ENCODE measurements around the gene ANAPC2. TPM values are rescaled to one million over a fixed set of nuclear protein-coding genes. Genes with fewer than 3 reads are reported as not detected.
"Not testable (repeated sequence)": the region's sequence is repeated elsewhere in the genome, so short reads cannot be mapped to it uniquely, and the experiment has no call there.

ANAPC2 gene
- total RNA-seq, 1 donor from 2014 or later, result 57.4 TPM

DNA sequence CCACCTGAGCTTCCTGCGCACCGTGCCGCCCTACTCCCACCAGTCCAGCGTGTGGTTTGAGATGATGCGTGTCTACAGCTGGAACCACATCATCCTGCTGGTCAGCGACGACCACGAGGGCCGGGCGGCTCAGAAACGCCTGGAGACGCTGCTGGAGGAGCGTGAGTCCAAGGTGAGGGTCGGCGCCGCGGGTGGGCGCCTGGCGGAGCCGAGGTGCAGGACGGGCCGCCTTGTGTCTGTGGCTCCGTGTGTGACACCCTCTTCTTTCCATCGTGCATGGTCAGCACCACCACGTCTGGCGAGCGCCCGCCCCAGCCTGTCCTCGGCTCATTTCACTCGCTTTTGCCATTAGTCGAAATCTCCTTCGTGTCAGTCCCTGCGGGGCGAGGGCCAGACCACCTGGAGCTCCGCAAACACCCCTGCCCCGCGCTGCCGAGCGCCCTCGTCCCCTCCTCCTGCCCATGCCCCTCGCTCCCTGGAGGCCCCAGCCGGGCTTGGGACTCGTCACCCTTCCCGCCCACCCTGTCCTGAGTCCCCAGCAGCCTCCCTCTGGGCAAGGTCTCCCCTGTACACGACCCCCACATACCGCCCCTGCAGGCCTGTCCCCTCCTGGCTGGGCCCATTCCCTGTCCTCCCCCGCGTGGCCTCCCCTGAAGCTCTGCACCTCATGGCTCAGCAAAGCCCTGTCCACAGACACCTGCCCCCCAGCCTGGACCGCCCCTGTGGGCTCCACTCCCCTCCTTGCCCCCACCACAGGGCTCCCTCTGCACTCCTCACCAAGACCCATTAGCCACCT is 42.4 kb downstream of the ANAPC2 start:
- Mint-ChIP-seq H3K4me3 (no peak overlapping the region), H3K4me1 (peaks cover 2% of the 10 kb centered on the region), H3K9me3 (no peaks in the 10 kb centered on the region), H3K27ac (no peak overlapping the region), H3K36me3 (ENCODE audit: low read depth) (no peaks in the 10 kb centered on the region), H3K27me3 (peaks cover 8% of the 10 kb centered on the region)
- intact Hi-C loops (cut with micrococcal nuclease), result no loop called here
- no peak for DNase-seq

DNA sequence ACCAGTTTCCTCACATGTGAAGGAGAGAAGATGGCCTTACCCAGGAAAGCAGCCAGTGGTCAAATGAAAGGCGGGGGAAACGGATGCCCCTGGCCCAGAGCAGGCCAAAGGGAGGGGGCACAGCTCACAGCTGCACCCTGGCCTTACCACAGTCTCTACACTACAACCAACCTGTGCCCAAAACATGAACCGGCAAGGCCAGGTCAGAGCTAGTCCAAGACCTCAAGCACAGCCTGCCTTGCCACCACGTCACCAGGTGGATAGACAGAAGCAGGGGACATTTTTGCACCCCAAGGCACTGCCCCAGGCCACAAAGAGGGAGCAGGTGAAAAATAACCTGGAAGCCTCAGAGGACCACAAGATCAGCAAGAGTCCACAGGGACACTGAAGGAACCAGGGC is 44.9 kb downstream of the ANAPC2 start:
- Mint-ChIP-seq H3K9me3 (no peaks in the 10 kb centered on the region), H3K36me3 (ENCODE audit: low read depth) (no peaks in the 10 kb centered on the region), H3K4me3 (no peak overlapping the region), H3K27me3 (peaks cover 26% of the 10 kb centered on the region), H3K27ac (no peak overlapping the region), H3K4me1 (peaks cover 7% of the 10 kb centered on the region)
- intact Hi-C loops (cut with micrococcal nuclease), result no loop called here
- DNase-seq, result no peak

DNA sequence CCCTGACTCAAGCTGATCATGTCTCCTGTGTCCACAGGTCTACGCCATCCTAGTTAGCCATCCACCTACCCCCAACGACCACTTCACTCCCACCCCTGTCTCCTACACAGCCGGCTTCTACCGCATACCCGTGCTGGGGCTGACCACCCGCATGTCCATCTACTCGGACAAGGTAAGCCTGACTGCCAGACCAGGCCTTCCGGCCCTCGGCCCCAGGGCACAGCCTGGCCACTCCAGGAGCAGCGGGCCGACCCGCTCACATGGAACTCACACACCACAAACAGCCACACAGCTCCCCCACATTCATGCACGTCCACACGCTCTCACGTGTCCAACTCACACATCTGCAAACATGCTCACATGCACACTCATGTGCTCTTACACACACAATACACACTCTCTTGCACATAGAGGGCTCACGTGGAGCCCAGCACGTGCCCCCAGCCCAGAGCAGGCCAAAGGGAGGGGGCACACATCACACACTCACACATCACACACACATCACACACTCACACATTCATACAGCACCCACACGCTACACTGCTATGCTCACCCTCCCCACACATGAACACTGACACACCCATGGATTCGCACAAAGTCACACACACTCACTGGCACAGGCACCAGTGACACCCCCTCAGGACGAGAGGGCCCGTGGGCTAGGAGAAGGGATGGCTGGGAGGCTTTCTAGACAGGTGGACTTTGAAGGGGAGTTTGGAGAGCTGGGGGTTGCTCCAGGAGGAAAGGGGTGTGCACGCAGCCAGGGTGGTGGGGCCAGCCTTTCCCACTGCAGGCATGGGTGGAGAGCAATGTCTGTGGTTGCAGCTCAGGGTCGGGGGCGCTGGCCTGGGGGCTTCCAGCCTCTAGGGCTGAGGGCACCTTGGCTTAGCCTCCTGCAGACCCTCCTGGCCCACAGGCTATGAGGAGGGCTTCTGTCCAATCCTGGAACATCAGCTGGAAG is 46.1 kb downstream of the ANAPC2 start:
- Mint-ChIP-seq H3K36me3 (ENCODE audit: low read depth) (no peaks in the 10 kb centered on the region), H3K9me3 (no peaks in the 10 kb centered on the region), H3K4me1 (peaks cover 7% of the 10 kb centered on the region), H3K27me3 (peaks cover 35% of the 10 kb centered on the region), H3K27ac (no peak overlapping the region), H3K4me3 (no peak overlapping the region)
- intact Hi-C loops (cut with micrococcal nuclease), result no loop called here
- no peak for DNase-seq

DNA sequence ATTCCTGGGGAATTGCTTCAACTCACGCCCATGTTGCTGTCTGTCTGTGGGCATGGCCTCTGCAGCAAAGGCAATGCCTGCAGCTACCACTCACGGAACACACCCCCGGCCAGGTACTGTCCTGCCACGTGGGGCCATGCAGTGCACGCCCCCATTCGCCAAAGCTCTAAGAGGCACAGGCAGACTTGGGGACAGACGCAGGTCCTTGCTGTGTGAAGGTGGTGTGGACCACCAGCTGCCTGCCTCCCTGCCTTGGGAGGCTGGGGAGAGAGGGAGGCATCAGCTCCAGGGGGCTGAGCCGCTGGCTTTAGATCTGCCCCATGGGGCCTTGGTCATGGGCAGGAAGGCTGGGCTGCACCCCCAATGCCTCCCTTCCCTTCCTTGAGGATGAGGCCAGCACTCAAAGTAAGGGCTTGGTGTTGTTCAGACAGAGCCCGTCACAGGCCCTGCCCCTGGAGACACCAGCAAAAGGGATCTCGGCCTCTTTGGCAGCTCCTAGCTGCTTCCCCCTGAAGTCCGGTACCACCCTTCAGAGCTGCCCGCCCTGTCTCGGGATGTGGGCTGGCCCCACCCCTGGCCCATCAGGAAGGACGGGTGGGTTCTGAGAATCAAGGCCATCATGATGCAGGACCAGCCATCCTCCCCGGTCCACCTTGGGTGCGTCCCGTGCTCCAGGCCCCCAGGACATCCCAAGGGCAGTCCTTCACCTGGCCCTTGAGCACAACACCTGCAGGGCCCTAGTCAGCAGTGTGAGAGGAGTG is 47.1 kb downstream of the ANAPC2 start:
- peaks cover 35% of the 10 kb centered on the region for H3K27me3 Mint-ChIP-seq
- H3K9me3 Mint-ChIP-seq, result no peaks in the 10 kb centered on the region
- H3K27ac Mint-ChIP-seq, result no peak overlapping the region
- DNase-seq, result no peak
- no peak overlapping the region for H3K4me3 Mint-ChIP-seq
- peaks cover 7% of the 10 kb centered on the region for H3K4me1 Mint-ChIP-seq
- intact Hi-C loops (cut with micrococcal nuclease), result no loop called here
- H3K36me3 Mint-ChIP-seq (ENCODE audit: low read depth), result no peaks in the 10 kb centered on the region

DNA sequence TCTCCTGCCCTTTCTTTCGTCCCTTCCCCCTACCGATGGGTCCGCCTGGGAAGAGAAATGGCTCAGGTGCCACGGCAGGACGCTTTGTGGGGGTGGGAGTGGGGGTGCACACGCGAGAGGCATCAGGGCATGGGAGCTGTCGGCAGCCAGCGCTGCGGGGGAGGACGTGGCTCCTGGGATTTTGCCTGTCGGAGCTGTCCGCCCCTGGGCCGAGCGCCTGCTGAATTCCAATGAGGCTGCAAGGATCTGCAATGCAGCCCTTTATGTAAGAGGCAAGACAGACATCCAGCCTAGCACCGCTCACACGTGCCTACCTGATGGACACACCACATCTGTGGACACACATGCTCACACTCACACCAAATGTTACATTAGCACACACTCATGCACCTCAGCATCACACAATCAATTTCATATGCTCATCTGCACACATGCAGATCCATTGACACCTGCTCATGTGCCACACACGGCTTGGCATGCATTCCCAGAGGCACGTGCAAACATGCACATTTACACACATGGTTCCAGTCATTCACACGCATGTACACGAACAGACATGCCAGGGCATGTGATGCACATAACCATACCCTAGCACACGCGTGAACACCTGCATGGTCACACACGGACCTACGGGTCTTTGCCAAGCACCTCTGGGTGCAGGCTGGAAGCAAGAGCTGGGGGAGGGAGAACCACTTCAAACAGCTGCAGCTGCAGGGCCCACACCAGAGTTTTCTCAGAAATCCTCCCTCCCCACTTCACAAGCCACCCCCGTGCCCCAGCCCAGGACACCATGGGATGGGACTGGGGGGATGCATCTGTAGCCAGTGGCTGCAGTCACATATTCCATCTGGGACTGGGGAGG is 48.0 kb downstream of the ANAPC2 start:
- no peak overlapping the region for H3K4me3 Mint-ChIP-seq
- H3K36me3 Mint-ChIP-seq (ENCODE audit: low read depth), result no peaks in the 10 kb centered on the region
- H3K9me3 Mint-ChIP-seq, result no peaks in the 10 kb centered on the region
- peaks cover 7% of the 10 kb centered on the region for H3K4me1 Mint-ChIP-seq
- no peak overlapping the region for H3K27ac Mint-ChIP-seq
- H3K27me3 Mint-ChIP-seq, result peaks cover 40% of the 10 kb centered on the region
- intact Hi-C loops (cut with micrococcal nuclease), result no loop called here
- no peak for DNase-seq

DNA sequence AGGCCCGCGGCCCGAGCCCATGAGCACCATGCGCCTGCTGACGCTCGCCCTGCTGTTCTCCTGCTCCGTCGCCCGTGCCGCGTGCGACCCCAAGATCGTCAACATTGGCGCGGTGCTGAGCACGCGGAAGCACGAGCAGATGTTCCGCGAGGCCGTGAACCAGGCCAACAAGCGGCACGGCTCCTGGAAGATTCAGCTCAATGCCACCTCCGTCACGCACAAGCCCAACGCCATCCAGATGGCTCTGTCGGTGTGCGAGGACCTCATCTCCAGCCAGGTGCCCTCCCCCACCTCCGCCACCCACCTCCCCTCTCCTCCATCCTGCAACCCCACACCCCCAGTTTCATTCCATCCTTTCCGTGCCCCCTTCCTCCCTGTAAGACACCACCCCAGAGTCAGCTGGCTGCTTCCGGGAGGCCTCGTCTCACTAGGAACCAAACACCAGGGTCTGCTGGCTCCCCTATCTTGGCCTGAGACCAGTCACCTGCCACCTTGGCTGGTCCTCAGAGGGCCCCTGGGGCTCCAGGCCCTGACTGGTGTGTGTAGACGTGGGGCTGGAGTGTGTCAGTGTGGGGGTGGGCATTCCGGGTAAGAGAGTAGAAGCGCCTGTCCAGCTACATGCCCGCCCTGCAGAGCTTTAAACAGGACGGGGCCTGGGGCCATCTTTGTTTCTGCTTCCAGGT is 48.8 kb downstream of the ANAPC2 start:
- Mint-ChIP-seq H3K4me3 (no peak overlapping the region), H3K4me1 (peaks cover 7% of the 10 kb centered on the region), H3K36me3 (ENCODE audit: low read depth) (no peaks in the 10 kb centered on the region), H3K9me3 (no peaks in the 10 kb centered on the region), H3K27ac (no peak overlapping the region), H3K27me3 (peaks cover 42% of the 10 kb centered on the region)
- intact Hi-C loops (cut with micrococcal nuclease), result no loop called here
- no peak for DNase-seq

DNA sequence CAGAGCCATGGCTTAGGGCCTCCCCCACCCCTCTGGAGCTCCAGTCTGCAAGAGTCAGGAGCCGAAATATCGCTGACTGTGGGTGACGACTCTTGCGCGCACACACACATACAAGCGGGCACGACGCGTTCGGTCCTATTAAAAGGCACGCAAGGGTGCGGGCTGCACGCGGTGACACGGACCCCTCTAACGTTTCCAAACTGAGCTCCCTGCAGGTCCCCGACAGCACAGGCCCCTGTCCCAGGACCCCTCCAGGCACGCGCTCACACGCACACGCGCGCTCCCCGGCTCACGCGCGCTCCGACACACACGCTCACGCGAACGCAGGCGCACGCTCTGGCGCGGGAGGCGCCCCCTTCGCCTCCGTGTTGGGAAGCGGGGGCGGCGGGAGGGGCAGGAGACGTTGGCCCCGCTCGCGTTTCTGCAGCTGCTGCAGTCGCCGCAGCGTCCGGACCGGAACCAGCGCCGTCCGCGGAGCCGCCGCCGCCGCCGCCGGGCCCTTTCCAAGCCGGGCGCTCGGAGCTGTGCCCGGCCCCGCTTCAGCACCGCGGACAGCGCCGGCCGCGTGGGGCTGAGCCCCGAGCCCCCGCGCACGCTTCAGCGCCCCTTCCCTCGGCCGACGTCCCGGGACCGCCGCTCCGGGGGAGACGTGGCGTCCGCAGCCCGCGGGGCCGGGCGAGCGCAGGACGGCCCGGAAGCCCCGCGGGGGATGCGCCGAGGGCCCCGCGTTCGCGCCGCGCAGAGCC is 49.5 kb downstream of the ANAPC2 start, which contains the start of gene GRIN1:
TSS of gene GRIN1 (plus strand) at position 433 of the 746 bp plus-strand sequence. CDS start 333 bp downstream, outside the sequence.
- H3K27ac Mint-ChIP-seq, result no peak within 1 kb of the TSS
- peaks cover 42% of the 10 kb centered on the region for H3K27me3 Mint-ChIP-seq
- peak; percentile 90 for DNase-seq
- no peak within 1 kb of the TSS for H3K4me3 Mint-ChIP-seq
- intact Hi-C loops (cut with micrococcal nuclease), result no loop called here
- no peaks in the 10 kb centered on the region for H3K9me3 Mint-ChIP-seq
- H3K4me1 Mint-ChIP-seq, result peaks cover 7% of the 10 kb centered on the region
- no peaks in the 10 kb centered on the region for H3K36me3 Mint-ChIP-seq (ENCODE audit: low read depth)

DNA sequence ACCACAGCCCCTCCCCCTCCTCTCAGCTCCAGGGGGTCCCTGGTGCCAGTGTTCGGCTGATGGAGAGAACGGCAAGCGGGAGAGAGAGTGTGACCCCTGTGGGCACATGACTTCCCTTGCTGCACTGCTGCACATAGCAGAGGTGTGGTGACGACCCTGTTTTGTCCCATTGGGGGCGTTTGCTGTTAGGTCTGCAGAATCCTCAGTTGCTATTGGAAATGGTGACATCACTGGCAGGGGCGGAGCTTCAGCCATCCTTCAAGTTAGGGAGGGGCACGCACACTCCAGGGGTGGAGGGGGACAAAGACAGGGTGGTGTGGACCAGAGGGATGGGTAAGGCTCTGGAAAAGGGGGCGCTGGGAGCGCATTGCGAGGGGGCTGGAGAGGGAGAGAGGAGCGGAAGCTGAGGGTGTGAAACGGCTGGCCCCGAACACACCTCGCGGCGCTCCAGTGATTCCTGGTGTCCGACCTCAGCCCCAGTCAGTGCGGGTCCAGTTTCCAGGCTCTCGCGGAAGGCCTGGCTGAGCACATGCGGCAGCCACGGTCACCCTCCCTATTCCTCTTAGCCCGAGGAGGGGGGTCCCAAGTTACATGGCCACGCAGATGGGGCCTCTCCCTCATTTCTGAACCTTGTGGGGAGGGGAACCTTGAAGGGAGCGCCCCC is 50.2 kb downstream of the ANAPC2 start:
- no peaks in the 10 kb centered on the region for H3K36me3 Mint-ChIP-seq (ENCODE audit: low read depth)
- H3K4me1 Mint-ChIP-seq, result peaks cover 7% of the 10 kb centered on the region
- DNase-seq, result no peak
- no peaks in the 10 kb centered on the region for H3K9me3 Mint-ChIP-seq
- no peak overlapping the region for H3K4me3 Mint-ChIP-seq
- intact Hi-C loops (cut with micrococcal nuclease), result no loop called here
- peaks cover 44% of the 10 kb centered on the region for H3K27me3 Mint-ChIP-seq
- H3K27ac Mint-ChIP-seq, result no peak overlapping the region

DNA sequence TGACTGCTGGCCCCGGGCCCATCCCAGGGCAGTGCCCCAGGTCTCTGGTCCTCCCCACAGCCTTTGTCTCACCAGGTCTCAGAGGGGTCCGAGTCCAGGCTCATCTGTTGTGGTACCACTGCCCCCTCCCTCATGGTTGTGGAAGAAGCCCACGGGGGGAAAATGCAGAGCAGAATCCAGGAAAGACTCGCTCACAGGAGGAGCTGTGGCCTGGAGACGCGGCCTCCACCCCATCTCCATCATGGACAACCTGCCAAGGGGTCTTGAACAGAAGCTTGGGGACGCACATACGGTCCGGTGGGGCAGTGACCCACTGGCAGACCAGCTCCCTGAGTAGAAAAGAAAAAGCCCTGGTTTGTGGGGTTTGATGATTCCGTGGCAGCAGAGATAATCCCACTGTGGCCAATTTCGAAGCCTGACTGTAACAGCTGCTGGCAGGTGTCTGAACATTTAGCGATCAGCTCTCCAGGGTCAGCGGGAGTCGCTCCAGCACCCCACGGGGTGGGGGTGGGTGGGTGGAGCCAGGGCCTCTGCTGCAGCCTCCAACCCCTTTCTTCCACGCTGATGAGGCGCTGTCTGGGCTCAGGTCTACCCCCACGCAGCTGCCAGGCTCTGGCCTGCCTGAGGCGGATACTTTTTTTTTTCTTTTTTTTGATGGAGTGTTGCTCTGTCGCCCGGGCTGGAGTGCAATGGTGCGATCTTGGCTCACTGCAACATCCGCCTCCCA is 51.3 kb downstream of the ANAPC2 start:
- Mint-ChIP-seq H3K27me3 (peaks cover 42% of the 10 kb centered on the region), H3K9me3 (no peaks in the 10 kb centered on the region), H3K27ac (no peak overlapping the region), H3K4me1 (peaks cover 7% of the 10 kb centered on the region), H3K4me3 (no peak overlapping the region), H3K36me3 (ENCODE audit: low read depth) (no peaks in the 10 kb centered on the region)
- DNase-seq, result no peak
- intact Hi-C loops (cut with micrococcal nuclease), result no loop called here

DNA sequence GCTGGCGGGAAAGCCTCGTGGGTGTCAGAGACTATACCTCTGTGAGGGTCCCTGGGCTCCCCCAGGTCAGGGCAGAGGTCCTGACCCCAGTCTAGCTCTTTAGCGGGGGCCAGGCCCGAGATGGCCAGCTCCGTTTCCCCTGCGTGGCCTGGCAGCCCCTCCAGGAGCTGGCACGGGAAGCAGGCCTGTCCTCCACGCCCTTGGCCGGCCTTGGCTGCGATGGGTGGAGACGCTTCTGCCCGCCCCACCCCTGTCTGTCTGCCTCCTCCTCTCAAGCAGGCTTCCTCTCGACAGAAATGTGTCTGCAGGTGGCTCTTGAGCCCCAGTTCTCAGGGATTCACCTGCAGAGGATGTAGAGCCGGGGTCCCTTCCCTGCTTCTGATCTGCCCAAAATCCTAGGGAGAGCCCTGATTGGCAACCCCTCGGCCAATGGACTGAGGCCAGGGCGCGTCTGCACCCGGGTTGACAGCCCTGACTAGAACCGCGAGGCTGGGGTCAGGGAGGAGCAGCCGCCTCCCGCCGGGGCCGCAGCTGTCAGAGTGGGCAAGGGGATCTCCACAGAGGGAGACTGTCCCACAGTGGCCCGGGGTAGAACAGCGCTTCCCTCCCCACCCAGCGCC is 52.0 kb downstream of the ANAPC2 start:
- no peak overlapping the region for H3K4me3 Mint-ChIP-seq
- H3K4me1 Mint-ChIP-seq, result peaks cover 7% of the 10 kb centered on the region
- intact Hi-C loops (cut with micrococcal nuclease), result no loop called here
- no peak for DNase-seq
- no peaks in the 10 kb centered on the region for H3K36me3 Mint-ChIP-seq (ENCODE audit: low read depth)
- H3K27ac Mint-ChIP-seq, result no peak overlapping the region
- H3K27me3 Mint-ChIP-seq, result peaks cover 39% of the 10 kb centered on the region
- no peaks in the 10 kb centered on the region for H3K9me3 Mint-ChIP-seq

DNA sequence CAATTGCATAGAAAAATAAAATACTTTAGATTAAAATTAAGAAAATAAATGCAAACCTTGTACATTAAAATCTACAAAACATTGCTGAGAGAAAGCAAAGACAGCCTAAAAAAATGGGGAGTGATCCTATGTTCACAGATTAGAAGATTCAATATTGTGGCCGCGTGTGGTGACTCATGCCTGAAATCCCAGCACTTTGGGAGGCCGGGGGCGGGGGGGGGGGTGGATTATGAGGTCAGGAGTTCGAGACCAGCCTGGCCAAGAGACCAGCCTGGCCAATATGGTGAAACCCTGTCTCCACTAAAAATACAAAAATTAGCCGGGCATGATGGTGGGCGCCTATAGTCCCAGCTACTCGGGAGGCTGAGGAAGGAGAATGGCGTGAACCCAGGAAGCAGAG is 53.2 kb downstream of the ANAPC2 start:
- H3K9me3 Mint-ChIP-seq; H3K27ac Mint-ChIP-seq; H3K36me3 Mint-ChIP-seq (ENCODE audit: low read depth); intact Hi-C loops (cut with micrococcal nuclease); H3K4me3 Mint-ChIP-seq; H3K4me1 Mint-ChIP-seq; DNase-seq: not testable (repeated sequence)
- peaks cover 32% of the 10 kb centered on the region for H3K27me3 Mint-ChIP-seq

Data from activated CD4-positive, alpha-beta T cell treated with anti-CD3 and anti-CD28 coated beads, Interleukin-2, amount 10 ng/mL, durations not matched to agents 24 days and 14 days (primary cell).